Cortex of kidney (tissue), 1 donor: ENCODE measurements around the gene MS4A6A.
"Not testable (repeated sequence)": the region's sequence is repeated elsewhere in the genome, so short reads cannot be mapped to it uniquely, and the experiment has no call there.

Experiments
- DNase-seq: peaks from one replicate; lab custom pipeline; 2025; lab: John Stamatoyannopoulos, UW

The MS4A6A gene

DNA sequence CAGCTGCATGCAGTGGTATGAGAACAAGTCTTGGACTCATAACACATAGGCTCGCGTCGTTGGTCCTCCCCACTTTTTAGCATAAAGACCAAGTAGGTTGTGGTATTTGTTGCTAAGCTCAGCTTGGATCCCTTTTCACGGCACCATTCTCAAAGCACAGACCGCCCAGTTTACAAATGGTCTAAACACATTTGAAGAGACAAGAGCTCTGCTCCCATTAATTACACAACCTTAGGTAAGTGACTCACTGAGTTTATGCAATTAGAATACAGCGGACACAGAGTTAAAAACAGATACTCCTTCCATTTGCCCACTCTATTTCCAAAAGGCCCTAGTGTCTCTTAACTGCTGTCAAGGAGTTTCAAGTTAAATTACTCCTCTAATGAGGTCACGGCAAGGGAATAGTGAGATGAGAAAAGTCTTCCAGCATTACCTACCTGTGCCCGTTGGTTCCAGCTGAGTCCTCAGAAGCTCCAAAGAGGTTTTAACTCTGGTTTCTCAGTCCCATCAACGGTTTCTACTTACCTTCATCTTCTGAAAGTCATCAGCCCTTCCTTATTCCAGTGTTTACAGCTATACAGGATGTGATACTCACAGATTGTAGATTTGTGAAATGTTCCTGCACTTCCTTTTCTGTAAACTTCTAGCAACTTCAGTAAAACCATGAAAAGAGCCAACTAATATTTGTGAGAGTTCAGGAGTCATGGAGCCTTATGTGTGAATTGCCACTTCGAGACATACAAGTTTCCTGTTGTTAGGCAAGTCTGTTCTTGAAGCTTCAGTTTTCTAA, at the start of gene MS4A6A:
Gene MS4A6A, minus strand, starts transcription at position 543 of the 790 bp plus-strand sequence. CDS start 1,356 bp downstream, outside the sequence.
- DNase-seq, result no peak

GRCh38 chr11:60230681-60231080, 47.8 kb upstream of the MS4A6A start:
- DNase-seq, result no peak

DNA sequence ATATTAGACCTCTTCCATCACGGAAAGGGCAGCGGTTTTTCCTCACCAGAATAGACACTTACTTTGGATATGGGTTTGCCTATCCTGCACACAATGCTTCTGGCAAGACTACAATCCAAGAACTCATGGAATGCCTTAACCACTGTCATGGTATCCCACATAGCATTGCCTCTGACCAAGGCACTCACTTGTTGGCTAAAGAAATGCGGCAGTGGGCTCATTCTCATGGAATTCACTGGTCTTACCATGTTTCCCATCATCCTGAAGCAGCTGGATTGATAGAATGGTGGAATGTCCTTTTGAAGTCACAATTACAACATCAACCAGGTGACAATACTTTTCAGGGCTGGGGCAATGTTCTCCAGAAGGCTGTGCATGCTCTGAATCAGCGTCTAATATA, 39.3 kb upstream of the MS4A6A start:
- DNase-seq, result no peak

- DNase-seq, result no peak
These were observed 38.8 kb upstream of the MS4A6A start for GRCh38 chr11:60221692-60222091.

DNA sequence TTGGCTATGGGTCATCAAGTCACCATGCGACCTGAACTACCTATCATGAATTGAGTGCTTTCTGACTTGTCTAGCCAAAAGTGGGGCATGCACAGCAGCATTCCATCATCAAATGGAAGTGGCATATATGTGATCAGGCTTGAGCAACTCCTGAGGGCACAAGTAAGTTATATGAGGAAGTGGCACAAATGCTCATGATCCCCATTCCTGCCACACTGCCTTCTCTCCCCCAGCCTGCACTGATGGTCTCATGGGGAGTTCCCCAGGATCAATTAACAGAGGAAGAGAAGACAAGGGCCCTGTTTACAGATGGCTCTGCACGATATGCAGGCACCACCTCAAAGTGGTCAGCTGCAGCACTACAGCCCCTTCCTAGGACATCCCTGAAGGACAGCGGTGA, 38.3 kb upstream of the MS4A6A start:
- DNase-seq, result no peak

- DNase-seq, result no peak
These were observed 31.5 kb upstream of the MS4A6A start for GRCh38 chr11:60214386-60214785.

DNA sequence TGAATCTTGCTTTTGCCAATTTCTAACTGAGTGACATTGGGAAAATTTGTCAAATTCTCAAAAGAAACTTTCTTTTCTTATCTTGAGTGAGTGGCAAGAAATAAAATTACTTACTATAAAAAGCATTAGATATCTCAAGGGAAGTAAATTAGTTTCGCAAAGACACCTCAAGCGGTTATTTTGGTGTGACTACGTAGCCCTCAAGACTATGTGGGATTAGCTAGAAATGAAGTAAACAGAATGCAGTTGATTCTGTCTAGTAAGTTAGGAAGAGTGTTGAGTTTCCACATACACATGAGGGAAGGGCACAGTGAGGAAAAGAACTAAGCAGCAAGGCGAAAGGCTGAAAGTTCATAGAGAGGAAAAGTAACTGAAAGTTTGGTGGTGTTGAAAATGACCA, 28.3 kb upstream of the MS4A6A start:
- DNase-seq, result no peak

DNA sequence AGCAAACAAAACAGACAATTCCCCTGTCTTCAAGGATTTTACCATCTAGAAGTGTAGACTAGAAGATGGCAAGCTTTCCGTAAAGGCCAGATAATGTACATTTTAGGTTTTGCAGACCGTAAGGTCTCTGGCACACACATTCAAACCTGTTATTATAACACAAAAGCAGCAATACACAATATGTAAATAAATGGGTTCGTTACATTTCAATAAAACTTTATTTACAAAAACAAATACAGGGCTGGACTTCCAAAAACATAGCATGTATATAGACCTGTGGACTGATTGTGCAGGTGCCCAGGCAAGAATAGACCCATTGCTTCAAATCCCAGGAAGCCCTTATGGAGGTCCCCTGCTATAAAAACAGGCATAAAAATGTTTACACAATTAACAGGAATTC, 27.1 kb upstream of the MS4A6A start:
- DNase-seq, result no peak

GRCh38 chr11:60208951-60209350, 26.1 kb upstream of the MS4A6A start:
- no peak for DNase-seq

GRCh38 chr11:60208146-60208895, 25.4 kb upstream of the MS4A6A start:
- DNase-seq, result no peak

GRCh38 chr11:60206616-60207015, 23.7 kb upstream of the MS4A6A start:
- DNase-seq, result no peak

GRCh38 chr11:60204922-60205321, 22.0 kb upstream of the MS4A6A start:
- no peak for DNase-seq

DNA sequence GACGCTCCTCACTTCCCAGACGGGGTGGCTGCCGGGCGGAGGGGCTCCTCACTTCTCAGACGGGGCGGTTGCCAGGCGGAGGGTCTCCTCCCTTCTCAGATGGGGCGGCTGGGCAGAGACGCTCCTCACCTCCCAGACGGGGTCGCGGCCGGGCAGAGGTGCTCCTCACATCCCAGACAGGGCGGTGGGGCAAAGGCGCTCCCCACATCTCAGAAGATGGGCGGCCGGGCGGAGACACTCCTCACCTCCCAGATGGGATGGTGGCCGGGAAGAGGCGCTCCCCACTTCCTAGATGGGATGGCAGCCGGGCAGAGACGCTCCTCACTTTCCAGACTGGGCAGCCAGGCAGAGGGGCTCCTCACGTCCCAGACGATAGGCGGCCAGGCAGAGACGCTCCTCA, 18.5 kb upstream of the MS4A6A start:
- DNase-seq, result not testable (repeated sequence)

- DNase-seq, result no peak
These were observed 14.6 kb upstream of the MS4A6A start for GRCh38 chr11:60197442-60197841.

DNA sequence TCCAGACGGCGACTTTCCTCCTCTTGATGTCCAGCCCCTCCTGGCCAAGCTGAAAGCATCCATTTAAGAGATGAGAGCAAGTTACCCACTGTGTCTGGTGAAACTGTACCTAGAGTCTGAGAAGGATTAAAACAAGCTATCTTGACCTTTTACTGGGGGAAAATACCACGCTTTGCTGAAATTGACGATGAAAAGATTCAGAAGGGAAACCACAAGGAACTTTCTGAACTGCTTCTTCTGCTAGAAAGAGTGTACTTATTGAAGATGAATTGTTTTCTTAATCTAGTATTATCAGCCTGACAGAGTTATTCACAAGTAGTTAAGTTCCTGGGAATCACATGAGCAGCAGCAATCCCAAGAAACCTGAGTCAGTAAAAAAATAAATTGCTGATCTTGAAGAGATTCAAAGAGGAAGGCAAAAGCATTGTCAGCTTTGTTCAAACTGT, 13.1 kb upstream of the MS4A6A start:
- DNase-seq, result no peak

- DNase-seq, result no peak
These were observed 11.6 kb upstream of the MS4A6A start for GRCh38 chr11:60194511-60194910.

- no peak for DNase-seq
These were observed 11.0 kb upstream of the MS4A6A start for GRCh38 chr11:60193687-60194433.

- DNase-seq, result not testable (repeated sequence)
These were observed 9.7 kb upstream of the MS4A6A start for GRCh38 chr11:60192564-60192963.

DNA sequence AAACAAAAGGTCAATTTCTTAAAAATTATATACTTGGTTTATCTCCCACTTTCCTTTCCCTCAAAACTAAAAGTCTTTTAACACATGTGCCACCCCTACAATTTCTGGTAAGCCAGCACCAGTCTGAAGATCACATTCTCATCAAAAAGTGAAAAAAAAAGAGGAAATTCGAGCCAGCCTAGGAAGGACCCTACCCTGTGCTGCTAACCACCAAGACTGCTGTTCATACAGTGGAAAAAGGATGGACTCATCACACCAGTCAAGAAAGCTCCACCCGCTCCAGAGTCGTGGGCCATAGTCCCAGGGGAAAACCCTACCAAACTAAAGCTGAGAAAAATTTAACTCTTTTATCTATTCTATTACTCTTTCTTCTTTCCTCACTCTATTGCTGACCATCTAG, 5.6 kb upstream of the MS4A6A start:
- DNase-seq, result not testable (repeated sequence)

DNA sequence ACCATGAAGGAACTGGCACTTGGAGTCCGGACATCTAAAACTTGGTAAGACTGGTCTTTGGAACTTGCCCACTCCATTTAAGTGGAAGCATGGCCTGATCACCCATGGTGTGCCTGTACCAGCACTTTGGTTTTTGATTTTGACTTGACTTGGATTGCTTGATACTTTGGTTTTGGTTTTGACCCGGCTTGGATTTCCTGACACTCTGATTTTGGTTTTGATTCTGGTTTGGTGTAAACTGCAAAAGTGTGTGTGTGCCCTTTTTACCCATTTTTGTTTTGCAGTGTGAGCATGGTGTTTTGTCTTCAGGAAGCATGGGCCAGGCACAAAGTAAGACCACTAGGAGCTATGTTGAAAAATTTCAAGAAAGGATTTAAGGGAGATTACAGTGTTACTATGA, 3.2 kb upstream of the MS4A6A start:
- not testable (repeated sequence) for DNase-seq

DNA sequence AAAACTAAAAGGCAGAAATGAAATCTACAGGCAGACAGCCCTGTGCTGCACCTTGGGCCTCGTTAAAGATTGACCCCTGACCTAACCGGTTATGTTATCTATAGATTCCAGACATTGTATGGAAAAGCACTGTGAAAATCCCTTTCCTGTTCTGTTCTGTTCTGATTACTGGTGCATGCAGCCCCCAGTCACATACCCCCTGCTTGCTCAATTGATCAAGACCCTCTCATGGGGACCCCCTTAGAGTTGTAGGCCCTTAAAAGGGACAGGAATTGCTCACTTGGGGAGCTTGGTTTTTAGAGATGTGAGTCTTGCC, 2.6 kb upstream of the MS4A6A start:
- DNase-seq, result not testable (repeated sequence)

- no peak for DNase-seq
These were observed 2.1 kb upstream of the MS4A6A start for GRCh38 chr11:60184824-60185511.
